GM12878 (cell line): ENCODE data around the gene RAPGEF6. TPM values are rescaled to one million over a fixed set of nuclear protein-coding genes. Genes with fewer than 3 reads are reported as not detected.

Experiments used
- ATAC-seq: fragments of 200-7000 bp; cut with Tn5 transposase; 3 replicates; pipeline ENCODE4 v1.9.1; 2020; ENCODE audit warnings: mild to moderate bottlenecking, moderate library complexity
- BruUV-seq: library from RNA; stranded (reverse); fragments of 400-500 nt; replicated peaks from 2 replicates; lab custom pipeline; 2021; lab: Mats Ljungman, UMichigan
- CTCF ChIA-PET: fragments of 300-600 bp; sonication (Branson Sonifier 250); formaldehyde crosslinking; extraction: SDS; loops from one replicate; lab custom pipeline; 2021; ENCODE audit warnings: inconsistent platforms; lab: Yijun Ruan, JAX
- POLR2A ChIA-PET: fragments of 350-600 bp; formaldehyde crosslinking; extraction: SDS; loops from one replicate; lab custom pipeline; 2021; ENCODE audit warnings: inconsistent platforms; lab: Charles Lee
- RAD21 ChIA-PET: fragments of 300-600 bp; sonication (Branson Sonifier 250); formaldehyde crosslinking; loops from one replicate; lab custom pipeline; 2023; ENCODE audit warnings: antibody characterized with exemption; ENCODE audit not compliant: unreplicated experiment; lab: Charles Lee
- SMC1A ChIA-PET: fragments of 300-600 bp; sonication (Branson Sonifier 250); formaldehyde crosslinking; loops from one replicate; lab custom pipeline; 2023; ENCODE audit not compliant: unreplicated experiment, uncharacterized antibody; lab: Charles Lee
- DNase-seq: peaks from one replicate; pipeline ENCODE4 v3.0.0-alpha.2; 2011; ENCODE audit warnings: low read depth, low spot score
- FAIRE-seq: peaks from 3 replicates; lab custom pipeline; 2011; peaks lifted over from hg19 to GRCh38; lab: Jason Lieb, UNC
- H2AFZ ChIP-seq: 2 replicates; pipeline ENCODE4 v1.6.0; 2011; ENCODE audit warnings: low read depth, low read length, control low read depth; ENCODE audit not compliant: control insufficient read depth
- H3K27ac ChIP-seq: 2 replicates; pipeline ENCODE4 v1.5.1; 2011; ENCODE audit warnings: control low read depth; ENCODE audit not compliant: control insufficient read depth, insufficient read depth
- H3K27me3 ChIP-seq, 2 experiments: replicated peaks in 1 of 2; 2 replicates each; pipeline versions ENCODE4 v1.6.0 to v1.6.1; 2011; ENCODE audit warnings: low read length in 1 of 2; ENCODE audit not compliant: control insufficient read depth in 2 of 2, insufficient read depth in 2 of 2
- H3K36me3 ChIP-seq, 2 experiments: 2 replicates each; pipeline ENCODE4 v1.5.1; 2011; ENCODE audit warnings: low read length in 1 of 2; ENCODE audit not compliant: control insufficient read depth in 2 of 2, insufficient read depth in 2 of 2
- H3K4me1 ChIP-seq: 2 replicates; pipeline ENCODE4 v1.6.1; 2011; ENCODE audit warnings: mild to moderate bottlenecking, low read length, moderate library complexity, mixed read lengths; ENCODE audit not compliant: control insufficient read depth, insufficient read depth
- H3K4me2 ChIP-seq: 2 replicates; pipeline ENCODE4 v1.6.0; 2011; ENCODE audit warnings: control low read depth; ENCODE audit not compliant: control insufficient read depth, insufficient read depth
- H3K4me3 ChIP-seq: fragments of 200-600 bp; sonication (generic); 2 replicates; pipeline ENCODE4 v1.5.1; 2016
- H3K79me2 ChIP-seq: 2 replicates; pipeline ENCODE4 v1.6.0; 2011; ENCODE audit warnings: low read length; ENCODE audit not compliant: control insufficient read depth, insufficient read depth
- H3K9ac ChIP-seq: 2 replicates; pipeline ENCODE4 v1.8.0; 2011; ENCODE audit warnings: low read length, control low read depth, mixed read lengths; ENCODE audit not compliant: control insufficient read depth, insufficient read depth
- H3K9me3 ChIP-seq: replicated peaks from 3 replicates; pipeline ENCODE4 v1.5.1; 2011; ENCODE audit warnings: mild to moderate bottlenecking, low read length; ENCODE audit not compliant: control insufficient read depth, insufficient read depth
- H4K20me1 ChIP-seq: 2 replicates; pipeline ENCODE4 v1.6.0; 2011; ENCODE audit not compliant: control insufficient read depth, insufficient read depth
- BCL11A ChIP-seq: IDR thresholded peaks from 2 replicates; pipeline ENCODE4 v1.6.1; 2011; ENCODE audit warnings: low read depth, low read length
- BCL3 ChIP-seq: IDR thresholded peaks from 2 replicates; pipeline ENCODE4 v1.6.1; 2011; ENCODE audit warnings: borderline replicate concordance, low read depth, mild to moderate bottlenecking, moderate library complexity, low read length; ENCODE audit not compliant: insufficient read depth, poor library complexity, severe bottlenecking
- CBFB ChIP-seq: IDR thresholded peaks from 2 replicates; pipeline ENCODE4 v1.6.1; 2016; ENCODE audit warnings: antibody characterized with exemption, low read depth
- E2F4 ChIP-seq: IDR thresholded peaks from 2 replicates; pipeline ENCODE4 v1.6.1; 2012; ENCODE audit warnings: low read depth, low read length, improper control_type of control experiment
- EED ChIP-seq: sonication (generic); IDR thresholded peaks from 2 replicates; pipeline ENCODE4 v1.6.1; 2016; ENCODE audit warnings: antibody characterized with exemption, low read depth
- EGR1 ChIP-seq, 2 experiments: IDR thresholded peaks; 1 replicate in 1 of 2; 2 replicates in 1 of 2; pipeline ENCODE4 v1.6.1; 2011 to 2012; ENCODE audit warnings: low read depth in 2 of 2, low read length in 2 of 2, borderline replicate concordance in 1 of 2, mild to moderate bottlenecking in 1 of 2, moderate library complexity in 1 of 2
- ELK1 ChIP-seq: IDR thresholded peaks from 2 replicates; pipeline ENCODE4 v1.6.1; 2012; ENCODE audit warnings: low read depth, low read length, improper control_type of control experiment
- EP300 ChIP-seq, 2 experiments: fragments of 150-350 bp in 1 of 2; IDR thresholded peaks; 2 replicates each; pipeline ENCODE4 v1.6.1; 2011 to 2012; ENCODE audit warnings: low read depth in 2 of 2, low read length in 2 of 2, borderline replicate concordance in 1 of 2, improper control_type of control experiment in 1 of 2, inconsistent platforms in 1 of 2; ENCODE audit not compliant: control insufficient read depth in 1 of 2
- GATAD2B ChIP-seq: fragments of 450-650 bp; conservative IDR thresholded peaks from 2 replicates; pipeline ENCODE4 v1.6.1; 2017; ENCODE audit warnings: low read depth, mild to moderate bottlenecking, moderate library complexity
- JUNB ChIP-seq: IDR thresholded peaks from 2 replicates; pipeline ENCODE4 v1.6.1; 2016; ENCODE audit warnings: antibody characterized with exemption, mild to moderate bottlenecking
- KAT2A ChIP-seq: conservative IDR thresholded peaks from 2 replicates; pipeline ENCODE4 v1.6.1; 2011; ENCODE audit warnings: low read depth, low read length; ENCODE audit not compliant: control insufficient read depth
- NFIC ChIP-seq: IDR thresholded peaks from 2 replicates; pipeline ENCODE4 v1.6.1; 2012; ENCODE audit warnings: low read depth, mild to moderate bottlenecking, inconsistent platforms, low read length, moderate library complexity
- NFYB ChIP-seq: IDR thresholded peaks from 2 replicates; pipeline ENCODE4 v1.6.1; 2011; ENCODE audit warnings: low read depth, mild to moderate bottlenecking, low read length, improper control_type of control experiment, moderate library complexity; ENCODE audit not compliant: insufficient read depth
- PML ChIP-seq: IDR thresholded peaks from 2 replicates; pipeline ENCODE4 v1.6.1; 2012; ENCODE audit warnings: low read length, inconsistent platforms
- RCOR1 ChIP-seq: conservative IDR thresholded peaks from 2 replicates; pipeline ENCODE4 v1.6.1; 2012; ENCODE audit warnings: low read depth, low read length, improper control_type of control experiment
- ZNF207 ChIP-seq: fragments of 450-650 bp; IDR thresholded peaks from 2 replicates; pipeline ENCODE4 v1.6.1; 2014; ENCODE audit warnings: antibody characterized with exemption, mild to moderate bottlenecking, borderline replicate concordance
- ZZZ3 ChIP-seq: IDR thresholded peaks from 2 replicates; pipeline ENCODE4 v1.6.1; 2011; ENCODE audit warnings: low read depth; ENCODE audit not compliant: control insufficient read depth, insufficient read length
- WGBS: methylation state at CpG from one replicate; pipeline ENCODE4 v1.1.6; 2016; ENCODE audit warnings: low lambda C conversion rate; ENCODE audit not compliant: insufficient replicate concordance, insufficient coverage; ENCODE audit errors: missing lambda C conversion rate; 5-methylcytosine and 5-hydroxymethylcytosine counted together
- in situ Hi-C: fragments of 300-500 bp; cut with MboI; formaldehyde crosslinking; loops from 9 replicates; pipeline ENCODE4 v1.14.3; 2018; ENCODE audit warnings: mixed read lengths
- intact Hi-C: fragments of 100-400 bp; cut with micrococcal nuclease; formaldehyde crosslinking; loops from one replicate; pipeline ENCODE4 v1.14.2; 2022; ENCODE audit not compliant: unreplicated experiment
- polyA plus RNA-seq, 11 experiments: library from polyadenylated mRNA; depleted of rRNA in 4 of 11; unstranded in 6 of 11; stranded (reverse) in 5 of 11; fragments of >200 nt; fragmentation: Nextera tagmentation in 4 of 11; fragmentation: Illumina TruSeq in 1 of 11; extraction: Ambion mirVana in 4 of 11; extraction: Trizol in 1 of 11; gene quantifications; 1 replicate in 1 of 11; 2 replicates in 10 of 11; pipeline versions ENCODE4 v1.2.1 to v1.2.3, GENCODE V29; 2011 to 2016; ENCODE audit warnings: inconsistent platforms in 2 of 11, missing spikeins in 2 of 11, low read depth in 1 of 11
- total RNA-seq, 4 experiments: library from RNA; depleted of rRNA in 3 of 4; stranded (reverse); fragments of >200 nt in 3 of 4; fragmentation: Illumina TruSeq in 1 of 4; extraction: Trizol in 1 of 4; gene quantifications; 2 replicates each; pipeline versions ENCODE4 v1.2.1 to v1.2.3, GENCODE V29; 2013 to 2021

RAPGEF6 gene
- total and polyA plus RNA-seq, 10 of the 15 experiments (the other 5 are each of a cell fraction or from before 2014, with no cell fraction given) = 2.9 to 24.0 (median 14.2) TPM

GRCh38 chr5:131521252-131521651, 113.8 kb downstream of the RAPGEF6 start (continued):
- no peak for TF ChIP-seq E2F4
- no peak for TF ChIP-seq ZZZ3
- no peak for TF ChIP-seq EGR1 (IDR thresholded peaks at IDR 0.05; ENCODE audit: borderline replicate concordance in 1 of 2, low read depth in 2 of 2, low read length in 2 of 2)
- no peak for TF ChIP-seq GATAD2B
- TF ChIP-seq NFYB = no peak
- no peak for TF ChIP-seq EED
- TF ChIP-seq NFIC = no peak

GRCh38 chr5:131515348-131515747, 119.7 kb downstream of the RAPGEF6 start:
- Histone ChIP-seq H3K9me3 (no peaks in the 10 kb centered on the region), H3K4me2 (peak overlapping the region; percentile 59; the same call in 1 of the 2 replicates), H3K4me1 (peaks cover 14% of the 10 kb centered on the region), H3K9ac (no peak overlapping the region; the same call in 1 of the 2 replicates), H3K27me3 (no peaks in the 10 kb centered on the region), H2AFZ (no peak overlapping the region), H3K36me3 (peaks cover 2 to 17% of the 10 kb centered on the region in 2 experiments; a peak in 3 of 4 replicates), H3K27ac (peak overlapping the region; percentile 67; the same call in 1 of the 2 replicates), H3K79me2 (peaks cover 4% of the 10 kb centered on the region), H4K20me1 (no peaks in the 10 kb centered on the region), H3K4me3 (no peak overlapping the region)
- ATAC-seq (no peak), FAIRE-seq (no peak), DNase-seq (no peak)
- in situ Hi-C loops (no loop called here), intact Hi-C loops (no loop called here)
- ChIA-PET CTCF (interaction anchor here (0.6 to 3.1 kb wide), 2 partner anchors 8 to 634 kb away, joined by 3 to 10 read pairs; no protein-coding TSS in a partner anchor), SMC1A (interaction anchor here (0.6 to 2.6 kb wide), 8 partner anchors 9 to 493 kb away, joined by 3 to 12 read pairs (median 3); no protein-coding TSS in a partner anchor), POLR2A (interaction anchor here (0.6 to 1.2 kb wide), 4 partner anchors 11 to 18 kb away, joined by 3 to 4 read pairs (median 4); no protein-coding TSS in a partner anchor), RAD21 (interaction anchor here (1.1 to 1.2 kb wide), 2 partner anchors 9 to 18 kb away, joined by 3 read pairs; no protein-coding TSS in a partner anchor)
- no TSS peak for BruUV-seq
- WGBS = 51% methylated on average over 3 of the region's 3 CpGs
- TF ChIP-seq KAT2A (no peak), ELK1 (no peak), BCL11A (no peak), NFIC (no peak), ZNF207 (no peak), EP300 (IDR thresholded peaks at IDR 0.05; ENCODE audit: borderline replicate concordance in 1 of 2, control insufficient read depth in 1 of 2, low read depth in 2 of 2, low read length in 2 of 2) (no peak), BCL3 (no peak), CBFB (no peak), JUNB (no peak), RCOR1 (no peak), PML (no peak)
